WERI-Rb-1 (cell line): Measurements from ENCODE around the gene HIVEP3.

Experiments
- DNase-seq: peaks from one replicate; pipeline ENCODE4 v3.0.0-alpha.2; 2020
- H3K27ac ChIP-seq: fragments of 250-450 bp; sonication (Bioruptor Pico); 2 replicates; pipeline ENCODE4 v1.5.1; 2020; ENCODE audit warnings: mild to moderate bottlenecking, moderate library complexity
- H3K27me3 ChIP-seq: fragments of 250-450 bp; sonication (Bioruptor Pico); 2 replicates; pipeline ENCODE4 v1.5.1; 2021; ENCODE audit warnings: mild to moderate bottlenecking, low read depth, moderate library complexity; ENCODE audit not compliant: insufficient read depth, severe bottlenecking
- H3K36me3 ChIP-seq: fragments of 250-450 bp; sonication (Bioruptor Pico); 2 replicates; pipeline ENCODE4 v1.5.1; 2020; ENCODE audit warnings: mild to moderate bottlenecking, moderate library complexity
- H3K4me3 ChIP-seq: 2 replicates; pipeline ENCODE4 v1.5.1; 2011; ENCODE audit warnings: low read depth, mild to moderate bottlenecking, control low read depth, low read length
- H3K9me3 ChIP-seq: fragments of 250-450 bp; sonication (Bioruptor Pico); 2 replicates; pipeline ENCODE4 v1.5.1; 2021; ENCODE audit warnings: mild to moderate bottlenecking, moderate library complexity; ENCODE audit not compliant: severe bottlenecking
- TF ChIP-seq, protein P1 (sequence below): IDR thresholded peaks from 2 replicates; pipeline ENCODE4 v1.5.1; 2011; ENCODE audit warnings: low read depth, mild to moderate bottlenecking, control low read depth, inconsistent platforms, low read length

HIVEP3 gene

GRCh38 chr1:41609166-41609883, 309.4 kb downstream of the HIVEP3 start:
- TF ChIP-seq, protein P1, sequence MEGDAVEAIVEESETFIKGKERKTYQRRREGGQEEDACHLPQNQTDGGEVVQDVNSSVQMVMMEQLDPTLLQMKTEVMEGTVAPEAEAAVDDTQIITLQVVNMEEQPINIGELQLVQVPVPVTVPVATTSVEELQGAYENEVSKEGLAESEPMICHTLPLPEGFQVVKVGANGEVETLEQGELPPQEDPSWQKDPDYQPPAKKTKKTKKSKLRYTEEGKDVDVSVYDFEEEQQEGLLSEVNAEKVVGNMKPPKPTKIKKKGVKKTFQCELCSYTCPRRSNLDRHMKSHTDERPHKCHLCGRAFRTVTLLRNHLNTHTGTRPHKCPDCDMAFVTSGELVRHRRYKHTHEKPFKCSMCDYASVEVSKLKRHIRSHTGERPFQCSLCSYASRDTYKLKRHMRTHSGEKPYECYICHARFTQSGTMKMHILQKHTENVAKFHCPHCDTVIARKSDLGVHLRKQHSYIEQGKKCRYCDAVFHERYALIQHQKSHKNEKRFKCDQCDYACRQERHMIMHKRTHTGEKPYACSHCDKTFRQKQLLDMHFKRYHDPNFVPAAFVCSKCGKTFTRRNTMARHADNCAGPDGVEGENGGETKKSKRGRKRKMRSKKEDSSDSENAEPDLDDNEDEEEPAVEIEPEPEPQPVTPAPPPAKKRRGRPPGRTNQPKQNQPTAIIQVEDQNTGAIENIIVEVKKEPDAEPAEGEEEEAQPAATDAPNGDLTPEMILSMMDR, result no peak
- H3K36me3 ChIP-seq, result no peaks in the 10 kb centered on the region
- no peak overlapping the region for H3K4me3 ChIP-seq
- no peak overlapping the region for H3K27ac ChIP-seq
- DNase-seq, result no peak
- H3K27me3 ChIP-seq, result no peaks in the 10 kb centered on the region
- no peaks in the 10 kb centered on the region for H3K9me3 ChIP-seq

DNA sequence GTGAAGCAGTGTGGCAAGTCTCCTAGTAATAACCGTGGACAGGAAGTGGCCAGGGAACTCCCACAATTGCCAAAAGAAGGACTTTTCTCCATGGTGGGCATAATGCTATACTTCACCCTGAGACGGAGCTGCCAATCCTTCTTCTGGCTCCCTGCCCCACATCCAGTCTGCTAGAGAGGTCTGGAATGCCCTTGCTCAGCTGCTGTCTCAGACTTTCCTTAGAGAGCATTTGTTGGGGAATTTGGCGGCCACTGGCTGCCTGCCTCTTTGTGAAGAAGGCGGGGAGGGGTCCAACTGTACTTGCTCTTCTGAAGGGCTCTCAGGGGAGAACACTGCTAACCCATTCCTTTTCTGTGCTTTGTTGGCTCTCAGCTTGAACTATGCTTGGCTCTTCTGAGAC, 310.5 kb downstream of the HIVEP3 start:
- Histone ChIP-seq H3K4me3 (no peak overlapping the region), H3K27me3 (no peaks in the 10 kb centered on the region), H3K9me3 (no peaks in the 10 kb centered on the region), H3K27ac (no peak overlapping the region), H3K36me3 (no peaks in the 10 kb centered on the region)
- no peak for DNase-seq
- TF ChIP-seq, protein P1, result no peak

GRCh38 chr1:41607808-41608207, 310.9 kb downstream of the HIVEP3 start:
- Histone ChIP-seq H3K27ac (no peak overlapping the region), H3K36me3 (no peaks in the 10 kb centered on the region), H3K4me3 (no peak overlapping the region), H3K9me3 (no peaks in the 10 kb centered on the region), H3K27me3 (no peaks in the 10 kb centered on the region)
- DNase-seq, result no peak
- TF ChIP-seq, protein P1, result no peak

- no peaks in the 10 kb centered on the region for H3K27me3 ChIP-seq
- H3K27ac ChIP-seq, result no peak overlapping the region
- no peak overlapping the region for H3K4me3 ChIP-seq
- H3K36me3 ChIP-seq, result no peaks in the 10 kb centered on the region
- TF ChIP-seq, protein P1, result peak; percentile 27; the same call in 1 of the 2 replicates
- DNase-seq, result no peak
- no peaks in the 10 kb centered on the region for H3K9me3 ChIP-seq
Observed at GRCh38 chr1:41599912-41600311, 318.8 kb downstream of the HIVEP3 start.

GRCh38 chr1:41598325-41598724, 320.4 kb downstream of the HIVEP3 start:
- Histone ChIP-seq H3K9me3 (no peaks in the 10 kb centered on the region), H3K27me3 (no peaks in the 10 kb centered on the region), H3K36me3 (no peaks in the 10 kb centered on the region), H3K4me3 (no peak overlapping the region), H3K27ac (no peak overlapping the region)
- TF ChIP-seq, protein P1, result no peak
- DNase-seq, result no peak
